Activated naive CD4-positive, alpha-beta T cell treated with anti-CD3 and anti-CD28 coated beads, Interleukin-2, amount 50 U/mL, for 24 hours (primary cell): ENCODE measurements around the gene ANXA7.
"Not testable (repeated sequence)": the region's sequence is repeated elsewhere in the genome, so short reads cannot be mapped to it uniquely, and the experiment has no call there.

Experiments used
- H3K27ac Mint-ChIP-seq: one replicate; pipeline ENCODE4 v1.8.0; 2021; ENCODE audit warnings: mild to moderate bottlenecking, mixed read lengths
- H3K27me3 Mint-ChIP-seq: one replicate; pipeline ENCODE4 v1.8.0; 2021; ENCODE audit warnings: mixed read lengths
- H3K36me3 Mint-ChIP-seq: one replicate; pipeline ENCODE4 v1.8.0; 2021; ENCODE audit warnings: mixed read lengths
- H3K4me1 Mint-ChIP-seq: one replicate; pipeline ENCODE4 v1.8.0; 2021; ENCODE audit warnings: mixed read lengths
- H3K4me3 Mint-ChIP-seq: one replicate; pipeline ENCODE4 v1.8.0; 2021; ENCODE audit warnings: mild to moderate bottlenecking, mixed read lengths
- H3K9me3 Mint-ChIP-seq: one replicate; pipeline ENCODE4 v1.8.0; 2021; ENCODE audit warnings: mixed read lengths

The ANXA7 gene

GRCh38 chr10:73416571-73416970, 2.7 kb upstream of the ANXA7 start:
- Mint-ChIP-seq H3K4me1 (peaks cover 27% of the 10 kb centered on the region), H3K9me3 (no peaks in the 10 kb centered on the region)

GRCh38 chr10:73414230-73414945, 530 bp upstream of the ANXA7 start:
- Mint-ChIP-seq H3K27me3 (no peaks in the 10 kb centered on the region), H3K36me3 (peaks cover 9% of the 10 kb centered on the region), H3K4me3 (peak overlapping the region; percentile 90), H3K27ac (peak overlapping the region; percentile 83), H3K9me3 (no peaks in the 10 kb centered on the region), H3K4me1 (peaks cover 43% of the 10 kb centered on the region)

More at GRCh38 chr10:73416571-73416970, 2.7 kb upstream of the ANXA7 start:
- Mint-ChIP-seq H3K27ac (no peak overlapping the region), H3K4me3 (no peak overlapping the region), H3K36me3 (no peaks in the 10 kb centered on the region), H3K27me3 (no peaks in the 10 kb centered on the region)

- H3K4me3 Mint-ChIP-seq, result peak overlapping the region; percentile 90
- H3K4me1 Mint-ChIP-seq, result peaks cover 54% of the 10 kb centered on the region
- H3K9me3 Mint-ChIP-seq, result no peaks in the 10 kb centered on the region
- peak overlapping the region; percentile 92 for H3K27ac Mint-ChIP-seq
- H3K27me3 Mint-ChIP-seq, result no peaks in the 10 kb centered on the region
- peaks cover 9% of the 10 kb centered on the region for H3K36me3 Mint-ChIP-seq
These were observed 740 bp downstream of the ANXA7 start for GRCh38 chr10:73413108-73413527.

- peaks cover 14% of the 10 kb centered on the region for H3K36me3 Mint-ChIP-seq
- peak overlapping the region; percentile 33 for H3K4me3 Mint-ChIP-seq
- no peaks in the 10 kb centered on the region for H3K9me3 Mint-ChIP-seq
- H3K4me1 Mint-ChIP-seq, result peaks cover 75% of the 10 kb centered on the region
- H3K27ac Mint-ChIP-seq, result no peak overlapping the region
- no peaks in the 10 kb centered on the region for H3K27me3 Mint-ChIP-seq
These were observed 3.0 kb downstream of the ANXA7 start for GRCh38 chr10:73410897-73411296.

- peaks cover 68% of the 10 kb centered on the region for H3K4me1 Mint-ChIP-seq
- H3K27me3 Mint-ChIP-seq, result no peaks in the 10 kb centered on the region
- peak overlapping the region; percentile 63 for H3K4me3 Mint-ChIP-seq
- peaks cover 14% of the 10 kb centered on the region for H3K36me3 Mint-ChIP-seq
- H3K27ac Mint-ChIP-seq, result no peak overlapping the region
- H3K9me3 Mint-ChIP-seq, result no peaks in the 10 kb centered on the region
These were observed 4.8 kb downstream of the ANXA7 start for GRCh38 chr10:73408978-73409521.

GRCh38 chr10:73408061-73408460, 5.8 kb downstream of the ANXA7 start:
- Mint-ChIP-seq H3K4me1 (peaks cover 75% of the 10 kb centered on the region), H3K9me3 (no peaks in the 10 kb centered on the region), H3K27ac (no peak overlapping the region), H3K4me3 (peak overlapping the region; percentile 19), H3K27me3 (no peaks in the 10 kb centered on the region), H3K36me3 (peaks cover 14% of the 10 kb centered on the region)

- H3K4me1 Mint-ChIP-seq, result peaks cover 74% of the 10 kb centered on the region
- H3K27ac Mint-ChIP-seq, result no peak overlapping the region
- H3K9me3 Mint-ChIP-seq, result no peaks in the 10 kb centered on the region
- H3K36me3 Mint-ChIP-seq, result peaks cover 14% of the 10 kb centered on the region
- H3K4me3 Mint-ChIP-seq, result no peak overlapping the region
- no peaks in the 10 kb centered on the region for H3K27me3 Mint-ChIP-seq
These were observed 6.4 kb downstream of the ANXA7 start for GRCh38 chr10:73407495-73407894.

GRCh38 chr10:73406846-73407245, 7.0 kb downstream of the ANXA7 start:
- peak overlapping the region; percentile 45 for H3K4me3 Mint-ChIP-seq

GRCh38 chr10:73405556-73405955, 8.3 kb downstream of the ANXA7 start:
- peaks cover 9% of the 10 kb centered on the region for H3K36me3 Mint-ChIP-seq
- no peak overlapping the region for H3K4me3 Mint-ChIP-seq
- peak overlapping the region; percentile 35 for H3K27ac Mint-ChIP-seq
- no peaks in the 10 kb centered on the region for H3K27me3 Mint-ChIP-seq
- H3K4me1 Mint-ChIP-seq, result peaks cover 66% of the 10 kb centered on the region
- H3K9me3 Mint-ChIP-seq, result no peaks in the 10 kb centered on the region

More at GRCh38 chr10:73406846-73407245, 7.0 kb downstream of the ANXA7 start:
- H3K4me1 Mint-ChIP-seq, result peaks cover 71% of the 10 kb centered on the region
- H3K27me3 Mint-ChIP-seq, result no peaks in the 10 kb centered on the region
- no peak overlapping the region for H3K27ac Mint-ChIP-seq
- H3K9me3 Mint-ChIP-seq, result no peaks in the 10 kb centered on the region
- H3K36me3 Mint-ChIP-seq, result peaks cover 14% of the 10 kb centered on the region

- H3K27me3 Mint-ChIP-seq, result no peaks in the 10 kb centered on the region
- H3K9me3 Mint-ChIP-seq, result no peaks in the 10 kb centered on the region
- H3K4me1 Mint-ChIP-seq, result peaks cover 59% of the 10 kb centered on the region
- no peak overlapping the region for H3K4me3 Mint-ChIP-seq
- H3K36me3 Mint-ChIP-seq, result peaks cover 6% of the 10 kb centered on the region
- H3K27ac Mint-ChIP-seq, result no peak overlapping the region
These were observed 9.2 kb downstream of the ANXA7 start for GRCh38 chr10:73404690-73405089.

GRCh38 chr10:73401636-73402035, 12.2 kb downstream of the ANXA7 start:
- Mint-ChIP-seq H3K4me1 (peaks cover 35% of the 10 kb centered on the region), H3K9me3 (no peaks in the 10 kb centered on the region), H3K36me3 (peaks cover 2% of the 10 kb centered on the region), H3K27me3 (no peaks in the 10 kb centered on the region), H3K27ac (no peak overlapping the region), H3K4me3 (no peak overlapping the region)

- Mint-ChIP-seq H3K36me3 (peaks cover 9% of the 10 kb centered on the region), H3K27me3 (no peaks in the 10 kb centered on the region), H3K9me3 (no peaks in the 10 kb centered on the region), H3K4me3 (no peak overlapping the region), H3K27ac (peak overlapping the region; percentile 17), H3K4me1 (peaks cover 23% of the 10 kb centered on the region)
These were observed 14.8 kb downstream of the ANXA7 start for GRCh38 chr10:73399063-73399462.

GRCh38 chr10:73398024-73398423, 15.8 kb downstream of the ANXA7 start:
- Mint-ChIP-seq H3K36me3 (peaks cover 12% of the 10 kb centered on the region), H3K9me3 (no peaks in the 10 kb centered on the region), H3K27me3 (no peaks in the 10 kb centered on the region), H3K4me3 (no peak overlapping the region), H3K4me1 (peaks cover 19% of the 10 kb centered on the region), H3K27ac (no peak overlapping the region)

GRCh38 chr10:73394325-73394724, 19.5 kb downstream of the ANXA7 start:
- H3K27ac Mint-ChIP-seq, H3K27me3 Mint-ChIP-seq, H3K4me3 Mint-ChIP-seq, H3K9me3 Mint-ChIP-seq: not testable (repeated sequence)
- peaks cover 13% of the 10 kb centered on the region for H3K4me1 Mint-ChIP-seq
- H3K36me3 Mint-ChIP-seq, result peaks cover 21% of the 10 kb centered on the region

- H3K4me1 Mint-ChIP-seq, result peaks cover 5% of the 10 kb centered on the region
- H3K27ac Mint-ChIP-seq, result no peak overlapping the region
- no peaks in the 10 kb centered on the region for H3K27me3 Mint-ChIP-seq
- peaks cover 21% of the 10 kb centered on the region for H3K36me3 Mint-ChIP-seq
- H3K9me3 Mint-ChIP-seq, result no peaks in the 10 kb centered on the region
- H3K4me3 Mint-ChIP-seq, result no peak overlapping the region
These were observed 25.6 kb downstream of the ANXA7 start for GRCh38 chr10:73388228-73388627.

- Mint-ChIP-seq H3K36me3 (peaks cover 19% of the 10 kb centered on the region), H3K4me1 (peaks cover 2% of the 10 kb centered on the region), H3K4me3 (no peak overlapping the region), H3K27me3 (no peaks in the 10 kb centered on the region), H3K27ac (no peak overlapping the region), H3K9me3 (no peaks in the 10 kb centered on the region)
These were observed 27.3 kb downstream of the ANXA7 start for GRCh38 chr10:73386583-73386982.
